OCI-LY1 (cell line): ENCODE measurements around the gene TCEAL8.

Source experiments
- H2AFZ ChIP-seq: fragments of 200-600 bp; sonication (generic), shearing (Covaris generic); 2 replicates; pipeline ENCODE4 v1.6.0; 2014; ENCODE audit warnings: antibody characterized with exemption, mild to moderate bottlenecking, low read length
- H3F3A ChIP-seq: fragments of 200-600 bp; sonication (generic), shearing (Covaris generic); 2 replicates; pipeline ENCODE4 v1.6.0; 2014; ENCODE audit warnings: mild to moderate bottlenecking, antibody characterized with exemption, low read length, moderate library complexity; ENCODE audit not compliant: insufficient read depth
- H3K27ac ChIP-seq: fragments of 200-600 bp; sonication (generic); 2 replicates; pipeline ENCODE4 v1.5.1; 2014; ENCODE audit warnings: low read length, mixed run types, mild to moderate bottlenecking, low read depth; ENCODE audit not compliant: poor library complexity, severe bottlenecking
- H3K27me3 ChIP-seq: fragments of 200-600 bp; sonication (generic); 2 replicates; pipeline ENCODE4 v1.6.0; 2014; ENCODE audit warnings: antibody characterized with exemption, mild to moderate bottlenecking, low read length, moderate library complexity; ENCODE audit not compliant: insufficient read depth
- H3K36me3 ChIP-seq: fragments of 200-600 bp; sonication (generic); 2 replicates; pipeline ENCODE4 v1.6.1; 2014; ENCODE audit warnings: mild to moderate bottlenecking, antibody characterized with exemption, low read length, moderate library complexity, mixed read lengths; ENCODE audit not compliant: insufficient read depth
- H3K4me1 ChIP-seq: fragments of 200-600 bp; sonication (generic); 2 replicates; pipeline ENCODE4 v1.5.1; 2014; ENCODE audit warnings: mild to moderate bottlenecking, low read length, moderate library complexity; ENCODE audit not compliant: insufficient read depth, severe bottlenecking
- H3K4me2 ChIP-seq: fragments of 200-600 bp; sonication (generic), shearing (Covaris generic); 2 replicates; pipeline ENCODE4 v1.6.1; 2014; ENCODE audit warnings: low read length
- H3K4me3 ChIP-seq: fragments of 200-600 bp; sonication (generic); 2 replicates; pipeline ENCODE4 v1.5.1; 2014; ENCODE audit warnings: low read length, low read depth, mild to moderate bottlenecking, mixed read lengths; ENCODE audit not compliant: poor library complexity, severe bottlenecking
- H3K79me2 ChIP-seq: fragments of 200-600 bp; shearing (Covaris generic); 2 replicates; pipeline ENCODE4 v1.6.1; 2016; ENCODE audit warnings: mixed run types, low read length, mixed read lengths; ENCODE audit not compliant: insufficient read depth
- H3K9ac ChIP-seq: fragments of 200-600 bp; sonication (generic), shearing (Covaris generic); 2 replicates; pipeline ENCODE4 v1.6.1; 2014; ENCODE audit warnings: mild to moderate bottlenecking, low read length, mixed read lengths
- H3K9me2 ChIP-seq: fragments of 200-600 bp; sonication (generic), shearing (Covaris generic); 2 replicates; pipeline ENCODE4 v1.6.1; 2014; ENCODE audit warnings: low read depth, mild to moderate bottlenecking, low read length, mixed read lengths
- H3K9me3 ChIP-seq: fragments of 200-600 bp; shearing (Covaris generic); 2 replicates; pipeline ENCODE4 v1.6.1; 2014; ENCODE audit warnings: low read length, mixed read lengths
- H4K20me1 ChIP-seq: fragments of 200-600 bp; sonication (generic), shearing (Covaris generic); 2 replicates; pipeline ENCODE4 v1.6.0; 2016; ENCODE audit warnings: mild to moderate bottlenecking, low read length; ENCODE audit not compliant: insufficient read depth
- EZH2 ChIP-seq: fragments of 200-600 bp; sonication (generic), shearing (Covaris generic); IDR thresholded peaks from 2 replicates; pipeline ENCODE4 v1.8.0; 2017; ENCODE audit warnings: borderline replicate concordance, mixed run types, mild to moderate bottlenecking, antibody characterized with exemption, low read length, moderate library complexity, mixed read lengths
- TF ChIP-seq, protein P1 (sequence below): fragments of 200-600 bp; sonication (generic), shearing (Covaris generic); IDR thresholded peaks from 2 replicates; pipeline ENCODE4 v1.5.1; 2017; ENCODE audit warnings: mild to moderate bottlenecking, antibody characterized with exemption, low read length, moderate library complexity, mixed read lengths

The TCEAL8 gene

DNA sequence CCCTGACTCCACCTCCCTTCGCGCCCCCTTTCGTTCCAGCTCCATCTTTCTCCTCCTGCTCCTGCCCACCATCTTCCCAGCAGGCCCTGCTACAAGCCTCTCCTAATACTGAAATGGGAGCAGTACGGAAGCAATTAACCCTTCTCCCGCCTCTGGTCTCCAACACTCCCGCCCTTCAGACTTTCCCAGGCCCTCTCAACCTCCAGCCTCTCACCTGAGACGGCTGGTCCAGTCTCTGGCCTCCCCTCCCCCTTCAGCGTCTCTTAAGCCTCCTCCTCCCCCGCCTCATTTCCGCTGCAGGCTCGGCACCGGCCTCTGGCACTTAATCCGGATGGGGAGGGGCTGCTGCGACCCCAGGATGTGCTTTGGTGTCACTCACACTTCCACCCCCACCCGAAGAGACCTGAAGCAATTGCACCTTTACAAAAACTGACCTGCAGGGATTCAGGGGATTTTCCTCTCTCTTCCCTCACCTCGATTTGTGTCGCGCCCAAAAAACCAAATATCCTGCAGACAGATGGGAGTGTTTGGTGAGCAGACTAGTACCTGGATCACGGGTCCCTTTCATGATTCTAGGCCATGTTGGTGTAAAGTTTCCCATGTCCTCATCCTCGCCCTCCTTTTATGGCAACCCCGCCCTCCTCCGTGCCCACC, 657 bp downstream of the TCEAL8 start:
- Histone ChIP-seq H3K9ac (peak overlapping the region; percentile 78), H4K20me1 (no peaks in the 10 kb centered on the region), H3K9me2 (no peaks in the 10 kb centered on the region), H3K79me2 (no peaks in the 10 kb centered on the region), H3K36me3 (peaks cover 7% of the 10 kb centered on the region; the same call in 1 of the 2 replicates), H3F3A (no peaks in the 10 kb centered on the region), H2AFZ (no peak overlapping the region), H3K27me3 (no peaks in the 10 kb centered on the region), H3K27ac (peak overlapping the region; percentile 9), H3K4me3 (peak overlapping the region; percentile 83), H3K9me3 (no peaks in the 10 kb centered on the region), H3K4me1 (peaks cover 6% of the 10 kb centered on the region), H3K4me2 (peak overlapping the region; percentile 72)
- TF ChIP-seq, protein P1, sequence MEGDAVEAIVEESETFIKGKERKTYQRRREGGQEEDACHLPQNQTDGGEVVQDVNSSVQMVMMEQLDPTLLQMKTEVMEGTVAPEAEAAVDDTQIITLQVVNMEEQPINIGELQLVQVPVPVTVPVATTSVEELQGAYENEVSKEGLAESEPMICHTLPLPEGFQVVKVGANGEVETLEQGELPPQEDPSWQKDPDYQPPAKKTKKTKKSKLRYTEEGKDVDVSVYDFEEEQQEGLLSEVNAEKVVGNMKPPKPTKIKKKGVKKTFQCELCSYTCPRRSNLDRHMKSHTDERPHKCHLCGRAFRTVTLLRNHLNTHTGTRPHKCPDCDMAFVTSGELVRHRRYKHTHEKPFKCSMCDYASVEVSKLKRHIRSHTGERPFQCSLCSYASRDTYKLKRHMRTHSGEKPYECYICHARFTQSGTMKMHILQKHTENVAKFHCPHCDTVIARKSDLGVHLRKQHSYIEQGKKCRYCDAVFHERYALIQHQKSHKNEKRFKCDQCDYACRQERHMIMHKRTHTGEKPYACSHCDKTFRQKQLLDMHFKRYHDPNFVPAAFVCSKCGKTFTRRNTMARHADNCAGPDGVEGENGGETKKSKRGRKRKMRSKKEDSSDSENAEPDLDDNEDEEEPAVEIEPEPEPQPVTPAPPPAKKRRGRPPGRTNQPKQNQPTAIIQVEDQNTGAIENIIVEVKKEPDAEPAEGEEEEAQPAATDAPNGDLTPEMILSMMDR = no peak
- no peak for TF ChIP-seq EZH2

DNA sequence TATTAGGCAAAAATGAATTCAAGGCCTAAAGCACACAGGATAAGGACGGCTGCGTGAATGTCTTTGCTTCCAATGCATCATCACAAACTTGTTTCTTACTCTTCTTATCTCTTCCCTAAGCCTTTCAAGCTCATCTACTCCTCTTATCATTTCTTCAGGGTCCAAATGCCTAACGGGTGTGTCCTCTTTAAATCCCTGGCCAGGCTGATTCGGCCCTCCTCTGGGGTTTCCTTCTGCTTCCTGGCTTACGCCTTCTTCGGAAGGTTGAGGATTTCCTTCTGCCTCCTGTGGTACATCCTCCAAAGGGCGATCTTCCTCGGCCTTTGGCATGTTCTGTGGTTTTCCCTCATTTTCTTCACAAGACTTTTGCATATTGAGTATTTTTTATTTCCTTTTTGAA, 1.3 kb downstream of the TCEAL8 start:
- H3K9ac ChIP-seq = peak overlapping the region; percentile 78; the same call in 1 of the 2 replicates
- H4K20me1 ChIP-seq = no peaks in the 10 kb centered on the region
- H3K9me3 ChIP-seq = no peaks in the 10 kb centered on the region
- peaks cover 6% of the 10 kb centered on the region for H3K4me1 ChIP-seq
- no peaks in the 10 kb centered on the region for H3K9me2 ChIP-seq
- no peaks in the 10 kb centered on the region for H3K79me2 ChIP-seq
- H3K36me3 ChIP-seq = peaks cover 7% of the 10 kb centered on the region; the same call in 1 of the 2 replicates
- no peak for TF ChIP-seq EZH2
- TF ChIP-seq, protein P1 = no peak
- no peaks in the 10 kb centered on the region for H3K27me3 ChIP-seq
- H3F3A ChIP-seq = no peaks in the 10 kb centered on the region
- H2AFZ ChIP-seq = no peak overlapping the region
- H3K4me3 ChIP-seq = peak overlapping the region; percentile 83
- H3K4me2 ChIP-seq = peak overlapping the region; percentile 72
- no peak overlapping the region for H3K27ac ChIP-seq

DNA sequence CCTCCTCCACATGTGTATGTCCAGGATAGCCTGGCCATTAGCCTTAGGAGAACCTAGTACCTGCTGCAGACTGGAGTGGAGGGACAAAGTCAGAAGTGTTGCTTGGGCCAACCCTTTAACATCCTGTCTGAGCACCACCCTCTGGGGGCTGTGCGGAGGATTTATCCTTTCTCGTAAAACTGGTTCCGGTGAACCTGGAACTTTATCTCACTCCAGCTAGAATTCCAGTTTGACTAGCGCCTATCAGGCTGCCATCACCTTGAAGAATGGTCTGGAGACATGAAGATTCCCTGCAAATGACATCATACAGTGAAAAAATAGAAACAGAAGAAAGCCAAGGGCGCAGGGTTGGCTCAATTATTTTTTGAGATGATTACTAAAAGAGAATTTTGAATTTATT, 4.0 kb downstream of the TCEAL8 start:
- no peaks in the 10 kb centered on the region for H3K9me2 ChIP-seq
- no peak overlapping the region for H3K9ac ChIP-seq
- H4K20me1 ChIP-seq = no peaks in the 10 kb centered on the region
- no peak overlapping the region for H2AFZ ChIP-seq
- H3K4me1 ChIP-seq = peaks cover 6% of the 10 kb centered on the region
- H3K9me3 ChIP-seq = no peaks in the 10 kb centered on the region
- H3K36me3 ChIP-seq = peaks cover 7% of the 10 kb centered on the region; the same call in 1 of the 2 replicates
- H3F3A ChIP-seq = no peaks in the 10 kb centered on the region
- no peak overlapping the region for H3K4me3 ChIP-seq
- H3K27me3 ChIP-seq = no peaks in the 10 kb centered on the region
- no peak overlapping the region for H3K4me2 ChIP-seq
- H3K27ac ChIP-seq = no peak overlapping the region
- no peaks in the 10 kb centered on the region for H3K79me2 ChIP-seq
- no peak for TF ChIP-seq EZH2
- TF ChIP-seq, protein P1 = no peak
